GM19239 (cell line): Measurements from ENCODE around the gene TMEM26.
"Not testable (repeated sequence)": the region's sequence is repeated elsewhere in the genome, so short reads cannot be mapped to it uniquely, and the experiment has no call there.

Experiments used
- DNase-seq: peaks from one replicate; pipeline ENCODE4 v3.0.0; 2011; ENCODE audit warnings: low spot score; ENCODE audit not compliant: insufficient read length
- FAIRE-seq: peaks from 2 replicates; lab custom pipeline; 2011; peaks lifted over from hg19 to GRCh38; lab: Jason Lieb, UNC

Gene TMEM26

GRCh38 chr10:61406736-61407135, 46.4 kb downstream of the TMEM26 start:
- DNase-seq, result no peak
- no peak for FAIRE-seq

- FAIRE-seq (no peak), DNase-seq (no peak)
Observed at GRCh38 chr10:61406242-61406641, 46.9 kb downstream of the TMEM26 start.

- FAIRE-seq (no peak), DNase-seq (no peak)
Observed at GRCh38 chr10:61404751-61405150, 48.4 kb downstream of the TMEM26 start.

DNA sequence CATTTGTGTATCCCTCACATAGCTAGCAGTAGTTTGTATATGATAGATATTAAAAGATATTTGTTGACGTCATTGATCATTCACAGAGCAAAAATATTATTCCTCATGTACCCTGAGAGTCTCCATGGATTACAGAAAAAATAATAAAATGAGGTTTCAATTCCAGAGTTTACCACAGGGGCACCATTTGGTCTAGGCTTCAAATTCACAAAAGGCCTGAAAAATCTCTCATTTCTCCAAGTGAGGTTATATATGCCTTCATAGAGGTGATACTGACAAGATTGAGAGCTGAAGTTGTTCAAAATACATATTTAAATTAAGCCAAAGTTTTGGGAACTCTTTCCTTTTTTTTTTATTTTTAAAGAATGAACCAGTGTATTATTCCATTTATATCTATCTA, 52.7 kb downstream of the TMEM26 start:
- FAIRE-seq (no peak), DNase-seq (no peak)

DNA sequence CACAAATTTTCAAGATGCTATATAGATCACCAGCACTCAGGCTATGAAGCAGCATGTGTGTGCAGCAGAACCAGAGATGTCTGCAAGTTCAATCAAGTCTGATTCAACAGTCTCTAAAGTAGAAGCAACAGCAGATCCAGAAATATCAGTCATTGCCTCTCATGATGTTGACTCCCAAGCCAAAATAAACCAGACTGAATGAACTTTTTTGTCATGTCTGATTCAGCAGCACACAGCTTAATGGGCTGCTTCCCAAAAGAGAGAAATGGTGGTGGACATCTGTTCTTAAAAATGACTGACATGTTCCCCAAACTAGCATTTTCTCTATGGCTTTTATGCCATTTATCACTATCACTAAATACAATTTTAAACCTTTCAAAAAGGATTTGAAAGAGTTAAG, 53.8 kb downstream of the TMEM26 start:
- DNase-seq, result no peak
- no peak for FAIRE-seq

DNA sequence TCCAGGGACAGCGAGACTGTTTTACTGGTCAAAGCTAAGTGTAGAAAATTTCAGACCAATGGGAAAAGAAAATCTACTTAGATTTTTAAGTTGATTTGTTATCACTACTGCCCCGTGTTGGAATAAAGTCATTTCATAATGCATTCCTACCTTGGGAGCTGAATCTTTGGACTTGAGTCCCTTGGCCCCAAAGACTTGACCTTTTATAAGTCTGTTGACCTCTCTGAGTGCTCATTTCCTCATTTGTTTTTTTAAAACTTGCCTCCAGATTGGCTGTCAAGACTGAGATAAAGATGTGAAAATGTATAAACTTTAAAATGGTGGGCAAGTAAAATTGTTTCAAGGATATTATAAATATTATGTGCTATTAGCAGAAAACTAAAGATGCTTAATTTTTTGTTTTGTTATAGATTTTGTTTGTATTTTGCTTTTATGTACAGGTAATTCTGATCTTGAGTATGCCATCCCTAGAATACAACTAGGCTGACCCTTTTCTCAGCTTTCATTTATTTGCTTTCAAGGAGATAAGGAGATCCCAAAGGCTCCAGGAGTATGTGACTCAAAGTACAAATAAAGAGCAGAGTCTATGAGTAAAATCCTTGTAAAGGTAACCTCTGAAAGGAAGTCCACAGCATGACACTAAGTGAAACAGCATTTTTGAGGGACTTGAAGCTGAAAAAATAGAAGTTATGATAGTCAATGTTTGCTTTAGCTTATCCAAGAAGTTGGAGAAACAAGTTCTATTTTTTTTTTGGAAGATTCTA, 54.6 kb downstream of the TMEM26 start:
- DNase-seq, result no peak
- FAIRE-seq, result no peak

- FAIRE-seq, result peak; percentile 71
Observed at GRCh38 chr10:61397175-61397986, 55.8 kb downstream of the TMEM26 start.

GRCh38 chr10:61391281-61391680, 61.9 kb downstream of the TMEM26 start:
- FAIRE-seq (no peak), DNase-seq (no peak)

More at GRCh38 chr10:61397175-61397986, 55.8 kb downstream of the TMEM26 start:
- no peak for DNase-seq

- peak; percentile 28 for FAIRE-seq
- DNase-seq, result peak; percentile 2
Observed at GRCh38 chr10:61390851-61391250, 62.3 kb downstream of the TMEM26 start.

DNA sequence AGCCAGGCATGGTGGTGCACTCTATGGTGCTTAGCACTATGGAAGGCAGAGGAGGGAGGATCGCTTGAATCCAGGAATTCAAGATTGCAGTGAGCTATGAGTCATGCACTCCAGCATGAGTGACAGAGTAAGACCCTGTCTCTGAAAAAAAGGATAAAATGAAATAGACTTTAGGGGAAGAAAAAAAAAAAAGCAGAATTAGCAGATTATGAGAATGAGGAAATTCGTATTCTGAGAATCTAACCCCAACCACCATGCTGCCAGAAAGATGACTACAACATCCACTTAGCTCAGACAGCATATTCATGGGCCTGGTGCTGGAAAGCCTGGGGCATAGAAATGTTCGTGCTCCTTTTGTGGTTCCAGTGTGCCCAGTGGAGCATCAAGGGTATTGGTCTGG, 63.3 kb downstream of the TMEM26 start:
- DNase-seq, result no peak
- FAIRE-seq, result peak; percentile 31

DNA sequence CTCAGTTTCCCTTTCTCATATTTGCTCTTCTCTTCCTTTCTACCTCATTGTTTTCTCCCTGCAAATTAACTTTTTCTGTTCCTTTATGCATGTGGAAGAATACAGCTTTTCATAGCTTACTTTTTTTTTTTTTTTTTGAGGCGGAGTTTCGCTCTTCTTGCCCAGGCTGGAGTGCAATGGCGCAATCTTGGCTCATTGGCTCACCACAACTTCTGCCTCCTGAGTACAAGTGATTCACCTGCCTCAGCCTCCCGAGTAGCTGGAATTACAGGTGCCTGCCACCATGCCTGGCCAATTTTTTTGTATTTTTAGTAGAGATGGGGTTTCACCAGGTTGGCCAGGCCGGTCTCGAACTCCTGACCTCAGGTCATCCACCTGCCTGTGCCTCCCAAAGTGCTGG, 64.2 kb downstream of the TMEM26 start:
- not testable (repeated sequence) for DNase-seq, FAIRE-seq

DNA sequence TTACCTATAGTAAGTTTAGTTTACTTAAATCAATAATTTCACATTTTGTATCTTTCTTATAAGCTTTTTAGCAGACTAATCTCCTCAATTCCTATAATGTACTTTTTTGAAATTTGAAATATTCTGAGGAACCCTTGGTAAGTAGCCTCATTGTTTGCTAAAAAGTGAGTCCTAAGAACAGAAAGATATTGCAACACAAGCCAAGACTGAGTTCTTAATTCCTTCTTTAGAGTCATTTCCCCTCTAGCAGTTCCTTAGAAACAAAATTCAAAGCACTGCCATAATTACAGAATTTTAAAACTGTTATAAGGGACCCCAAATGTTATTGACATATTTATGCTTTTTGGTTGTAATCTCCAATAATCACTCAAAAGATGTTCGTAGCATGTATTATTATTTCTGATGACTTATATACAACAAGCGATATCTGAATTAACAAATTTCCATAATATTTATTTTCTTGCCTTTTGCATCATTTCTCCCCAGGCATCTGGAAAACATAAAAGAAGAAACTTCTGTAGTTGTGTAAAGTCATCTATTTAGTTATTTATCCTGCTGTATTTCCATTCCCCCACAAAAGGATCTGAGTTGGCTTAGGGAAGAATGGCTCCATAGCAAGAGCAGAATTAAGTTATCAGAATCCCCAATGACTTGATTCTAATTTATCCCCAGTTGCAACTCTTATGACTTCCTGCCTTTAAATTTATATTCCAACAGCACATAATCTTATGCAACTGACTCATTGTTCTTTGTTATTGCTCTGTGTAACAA, 67.8 kb downstream of the TMEM26 start:
- no peak for FAIRE-seq
- no peak for DNase-seq

DNA sequence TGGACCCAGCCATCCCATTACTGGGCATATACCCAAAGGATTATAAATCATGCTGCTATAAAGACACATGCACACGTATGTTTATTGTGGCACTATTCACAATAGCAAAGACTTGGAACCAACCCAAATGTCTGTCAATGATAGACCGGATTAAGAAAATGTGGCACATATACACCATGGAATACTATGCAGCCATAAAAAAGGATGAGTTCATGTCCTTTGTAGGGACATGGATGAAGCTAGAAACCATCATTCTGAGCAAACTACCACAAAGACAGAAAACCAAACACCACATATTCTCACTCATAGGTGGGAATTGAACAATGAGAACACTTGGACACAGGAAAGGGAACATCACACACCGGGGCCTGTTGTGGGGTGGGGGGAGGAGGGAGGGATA, 72.0 kb downstream of the TMEM26 start:
- FAIRE-seq, DNase-seq: not testable (repeated sequence)

DNA sequence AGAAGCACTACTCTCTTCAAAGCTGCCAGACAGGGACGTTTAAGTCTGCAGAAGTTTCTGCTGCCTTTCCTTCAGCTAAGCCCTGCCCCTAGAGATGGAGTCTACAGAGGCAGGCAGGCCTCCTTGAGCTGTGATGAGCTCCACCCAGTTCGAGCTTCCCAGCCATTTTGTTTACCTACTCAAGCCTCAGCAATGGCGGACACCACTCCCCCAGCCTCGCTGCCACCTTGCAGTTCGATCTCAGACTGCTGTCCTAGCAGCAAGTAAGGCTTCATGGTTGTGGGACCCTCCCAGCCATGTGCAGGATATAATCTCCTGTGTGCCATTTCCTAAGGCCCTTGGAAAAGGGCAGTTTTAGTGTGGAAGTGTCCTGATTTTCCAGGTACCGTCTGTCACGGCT, 74.3 kb downstream of the TMEM26 start:
- no peak for DNase-seq
- no peak for FAIRE-seq

DNA sequence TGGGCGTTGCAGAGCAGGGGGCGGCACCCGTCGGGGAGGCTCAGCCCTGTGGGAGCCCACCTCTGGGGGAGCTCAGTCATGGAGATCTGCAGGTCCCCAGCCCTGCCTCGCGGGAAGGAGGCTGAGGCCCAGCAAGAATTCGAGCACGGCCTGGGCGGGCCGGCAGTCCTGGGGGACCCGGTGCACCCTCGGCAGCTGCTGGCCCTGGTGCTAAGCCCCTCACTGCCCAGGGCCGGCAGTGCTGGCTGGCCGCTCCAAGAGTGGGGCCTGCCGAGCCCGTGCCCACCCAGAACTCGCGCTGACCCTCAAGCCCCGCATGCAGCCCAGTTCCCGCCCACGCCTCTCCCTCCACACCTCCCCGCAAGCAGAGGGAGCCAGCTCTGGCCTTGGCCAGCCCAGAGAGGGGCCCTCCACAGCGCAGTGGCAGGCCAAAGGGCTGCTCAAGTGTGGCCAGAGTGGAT, 76.2 kb downstream of the TMEM26 start:
- DNase-seq, result no peak
- no peak for FAIRE-seq

- DNase-seq (no peak), FAIRE-seq (no peak)
Observed at GRCh38 chr10:61376377-61376776, 76.8 kb downstream of the TMEM26 start.

GRCh38 chr10:61366365-61366764, 86.8 kb downstream of the TMEM26 start:
- FAIRE-seq (no peak), DNase-seq (no peak)

DNA sequence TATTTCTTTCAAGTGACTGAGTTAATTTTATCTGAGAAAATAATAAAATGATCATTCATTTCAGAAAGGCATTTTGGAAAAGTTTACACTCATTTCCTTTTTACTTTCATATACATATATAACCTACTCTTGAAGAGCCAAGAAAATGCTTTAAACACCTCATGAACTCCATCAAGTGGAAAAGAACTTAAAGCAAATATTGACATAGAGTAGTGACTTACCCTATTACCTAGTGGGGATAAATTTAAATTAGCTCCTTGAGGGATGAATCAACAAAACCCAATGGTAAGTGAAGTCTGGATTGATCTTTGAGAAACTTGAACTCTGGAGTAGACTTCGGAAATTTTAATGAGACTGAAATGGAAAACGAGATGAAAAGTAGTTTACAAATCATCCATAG, 88.6 kb downstream of the TMEM26 start:
- DNase-seq, result no peak
- no peak for FAIRE-seq

DNA sequence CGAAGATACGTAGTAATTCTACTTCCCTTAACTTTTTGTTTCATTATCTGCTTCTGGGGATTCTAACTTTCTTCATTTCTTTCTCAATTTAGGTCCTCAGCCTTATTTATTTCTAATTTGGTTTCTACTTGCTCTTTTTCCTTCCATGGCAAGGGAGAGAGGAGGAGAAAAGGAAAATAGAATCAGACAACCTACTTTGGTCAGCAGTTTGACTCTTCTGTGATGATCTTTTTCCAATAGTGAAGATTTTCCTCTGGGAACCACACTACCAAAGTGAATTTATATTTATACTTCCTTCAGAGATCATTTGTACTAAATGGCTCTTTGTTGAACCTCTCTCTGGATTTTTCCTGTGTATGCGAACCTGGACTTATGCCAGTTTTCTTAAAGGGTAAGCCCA, 90.2 kb downstream of the TMEM26 start:
- FAIRE-seq (no peak), DNase-seq (no peak)

DNA sequence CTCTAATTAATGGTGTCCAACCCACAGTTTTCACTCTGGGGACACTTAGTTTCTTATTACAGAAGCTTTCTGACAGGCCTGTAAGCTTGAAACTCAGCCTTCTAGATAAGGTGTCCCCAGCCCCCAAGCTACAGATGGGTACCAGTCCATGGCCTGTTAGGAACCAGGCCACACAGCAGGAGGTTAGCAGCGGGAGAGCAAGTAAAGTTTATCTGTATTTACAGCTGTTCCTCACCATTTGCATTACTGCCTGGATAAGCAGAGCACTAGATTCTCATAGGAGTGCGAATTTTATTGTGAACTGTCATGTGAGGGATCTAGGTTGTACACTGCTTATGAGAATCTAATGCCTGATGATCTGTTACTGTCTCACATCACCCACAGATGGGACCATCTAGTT, 93.7 kb downstream of the TMEM26 start:
- DNase-seq (no peak), FAIRE-seq (no peak)

DNA sequence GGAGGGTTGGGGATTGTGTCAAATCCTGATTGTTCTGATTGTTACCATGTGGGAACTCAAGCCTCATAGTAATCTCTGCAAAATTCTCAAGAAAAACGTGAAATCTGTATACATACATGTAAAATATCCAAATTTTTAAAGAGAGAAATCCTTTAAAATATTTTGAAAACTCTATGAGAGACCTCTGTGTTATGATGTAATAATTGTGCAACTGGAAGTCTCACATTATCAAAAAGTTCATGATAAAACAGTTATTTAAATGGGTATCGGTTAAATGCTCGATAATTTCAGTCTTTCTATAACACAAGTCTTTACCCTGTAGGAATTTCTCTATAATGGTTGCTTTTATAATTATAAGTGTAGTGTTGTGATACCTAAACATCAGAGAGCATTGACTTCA, 95.5 kb downstream of the TMEM26 start:
- DNase-seq, result no peak
- no peak for FAIRE-seq
